GM12891 (cell line): ENCODE measurements around the gene ELF4.
"Not testable (repeated sequence)": the region's sequence is repeated elsewhere in the genome, so short reads cannot be mapped to it uniquely, and the experiment has no call there.

ENCODE experiments used
- DNase-seq: peaks from one replicate; pipeline ENCODE4 v3.0.0; 2011; ENCODE audit warnings: low spot score; ENCODE audit not compliant: insufficient read length
- FAIRE-seq: peaks from 2 replicates; lab custom pipeline; 2011; peaks lifted over from hg19 to GRCh38; lab: Jason Lieb, UNC
- PAX5 ChIP-seq: IDR thresholded peaks from 2 replicates; pipeline ENCODE4 v1.6.1; 2011; ENCODE audit warnings: low read length, moderate library complexity, mild to moderate bottlenecking; ENCODE audit not compliant: insufficient read depth, severe bottlenecking
- POLR2A ChIP-seq: IDR thresholded peaks from 2 replicates; pipeline ENCODE4 v1.6.1; 2011; ENCODE audit warnings: low read depth, low read length, control low read depth
- POLR2AphosphoS5 ChIP-seq: IDR thresholded peaks from 2 replicates; pipeline ENCODE4 v1.6.1; 2011; ENCODE audit warnings: low read depth, low read length, control low read depth
- POU2F2 ChIP-seq: IDR thresholded peaks from 2 replicates; pipeline ENCODE4 v1.6.1; 2011; ENCODE audit warnings: low read depth, mild to moderate bottlenecking, control low read depth, low read length, moderate library complexity
- SPI1 ChIP-seq: IDR thresholded peaks from 2 replicates; pipeline ENCODE4 v1.6.1; 2011; ENCODE audit warnings: low read depth, low read length, control low read depth
- TAF1 ChIP-seq: IDR thresholded peaks from 2 replicates; pipeline ENCODE4 v1.6.1; 2011; ENCODE audit warnings: low read depth, low read length, control low read depth

ELF4 gene

DNA sequence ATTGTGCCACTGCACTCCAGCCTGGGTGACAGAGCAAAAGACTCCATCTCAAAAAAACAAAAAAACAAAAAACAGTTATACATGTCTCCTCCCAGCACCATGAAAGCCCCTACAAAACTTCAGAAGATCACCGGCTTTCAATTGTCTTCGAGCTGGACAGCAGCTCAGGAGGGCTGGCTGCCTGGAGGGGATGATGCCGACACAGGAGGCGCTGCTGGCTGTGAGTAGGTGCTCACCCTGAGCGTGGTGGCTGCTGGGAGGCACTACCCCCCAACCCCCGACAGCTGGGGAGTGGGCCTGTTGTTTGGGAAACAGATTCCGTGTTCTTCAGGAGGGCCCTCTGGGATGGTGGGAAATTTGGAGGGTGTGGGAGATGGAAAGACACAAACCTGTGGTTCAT lies 6.9 kb upstream of the ELF4 start:
- FAIRE-seq (no peak), DNase-seq (no peak)
- TF ChIP-seq PAX5 (no peak), SPI1 (no peak), POU2F2 (no peak), POLR2AphosphoS5 (no peak), TAF1 (no peak), POLR2A (no peak)

DNA sequence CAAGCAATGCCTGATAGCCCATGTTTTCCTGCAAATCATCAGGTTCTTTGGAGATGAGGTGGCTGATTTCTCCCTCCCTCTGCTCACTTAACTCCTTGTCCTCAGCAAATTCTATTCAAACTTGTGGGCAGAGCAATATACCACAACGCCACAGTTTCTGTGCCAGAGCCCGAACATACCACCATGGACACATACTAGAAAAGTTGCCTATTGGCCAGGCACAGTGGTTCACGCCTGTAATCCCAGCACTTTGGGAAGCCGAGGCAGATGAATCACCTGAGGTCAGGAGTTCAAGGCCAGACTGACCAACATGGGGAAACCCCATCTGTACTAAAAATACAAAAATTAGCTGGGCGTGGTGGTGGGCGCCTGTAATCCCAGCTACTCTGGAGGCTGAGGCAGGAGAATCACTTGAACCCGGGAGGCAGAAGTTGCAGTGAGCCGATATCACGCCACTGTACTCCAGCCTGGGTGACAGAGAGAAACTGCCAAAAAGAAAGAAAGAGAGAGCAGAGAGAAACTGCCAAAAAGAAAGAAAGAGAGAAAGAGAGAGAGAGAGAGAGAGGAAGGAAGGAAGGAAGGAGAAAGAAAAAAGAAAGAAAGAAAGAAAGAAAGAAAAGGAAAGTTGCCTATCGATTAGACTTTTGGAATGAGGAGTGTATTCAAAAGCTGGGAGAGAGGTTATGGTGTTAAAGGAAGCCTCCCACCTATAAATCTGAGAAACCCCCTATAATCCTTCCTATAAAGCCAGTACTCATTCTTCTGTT lies 5.0 kb upstream of the ELF4 start:
- FAIRE-seq, DNase-seq: not testable (repeated sequence)

DNA sequence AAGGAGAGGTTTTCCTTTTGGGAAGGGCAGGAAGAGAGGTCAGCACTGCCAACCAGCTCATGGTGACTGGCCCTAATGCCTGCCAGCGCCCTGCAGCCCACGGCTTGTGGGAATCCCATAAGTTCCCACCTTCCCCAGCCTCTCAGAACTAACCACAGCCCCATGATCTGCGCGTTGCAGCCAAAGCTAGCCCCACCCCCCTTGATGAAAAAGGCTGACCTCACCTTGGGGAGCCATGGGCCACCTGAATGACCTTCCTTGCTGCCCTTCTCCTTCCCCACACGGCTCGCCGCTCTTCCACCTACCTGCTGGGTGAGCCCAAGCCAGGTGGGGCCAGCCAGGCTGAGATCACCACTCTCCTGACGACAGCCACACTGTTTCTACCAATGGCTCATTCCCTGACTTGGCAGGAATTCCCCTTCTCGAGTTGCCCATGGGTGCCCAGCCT lies 3.9 kb upstream of the ELF4 start:
- DNase-seq (no peak), FAIRE-seq (peak; percentile 77)
- TF ChIP-seq POLR2A (no peak), POLR2AphosphoS5 (no peak), PAX5 (no peak), POU2F2 (no peak), TAF1 (no peak), SPI1 (no peak)

DNA sequence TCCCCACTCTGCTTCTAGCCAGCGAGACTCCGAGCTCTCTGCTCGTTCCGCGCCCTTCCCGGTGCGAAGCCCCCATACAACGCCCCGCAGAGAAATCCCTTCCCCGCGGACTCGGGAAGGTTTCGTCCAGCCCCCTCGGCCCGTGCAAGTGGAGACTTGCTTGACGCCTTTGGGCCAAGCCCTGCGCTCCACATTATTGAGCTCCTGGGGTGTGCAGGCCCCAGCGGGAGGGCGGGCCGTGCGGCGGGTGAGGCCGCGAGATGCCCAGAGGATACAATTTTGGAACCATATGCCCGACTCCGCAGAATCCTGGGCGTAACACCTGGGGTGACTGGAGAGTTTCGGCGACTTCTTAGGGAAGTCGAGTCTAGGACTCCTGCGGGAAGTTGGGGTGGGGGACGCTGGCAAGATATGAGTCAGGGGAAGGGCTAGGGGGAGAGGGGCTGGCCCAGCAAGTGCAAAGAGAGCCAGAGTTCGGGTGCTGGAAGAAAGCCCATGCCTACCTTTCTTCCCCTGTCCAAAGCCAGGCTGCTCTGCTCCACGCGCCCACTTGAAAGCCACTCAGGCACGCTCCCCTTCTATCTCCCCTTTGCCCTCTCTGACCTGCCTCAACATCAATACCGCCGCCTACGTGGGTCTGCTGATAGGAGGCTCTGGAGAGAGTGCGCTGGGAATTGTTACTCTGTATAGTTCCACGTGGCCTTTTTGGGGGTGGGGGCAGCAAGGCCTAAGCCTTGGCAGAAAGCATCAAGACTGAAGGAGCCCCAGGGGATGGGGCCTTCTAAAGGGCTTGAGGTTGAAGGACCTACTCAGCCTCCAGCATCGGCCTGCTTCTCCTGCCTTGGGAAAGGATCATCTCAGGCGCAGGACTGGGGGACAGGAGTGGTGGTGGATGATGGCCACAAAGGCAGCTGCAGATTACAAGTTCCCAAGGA lies 1.2 kb upstream of the ELF4 start:
- DNase-seq (no peak), FAIRE-seq (peak; percentile 28)
- TF ChIP-seq POLR2A (no peak), POU2F2 (no peak), PAX5 (no peak), SPI1 (no peak), POLR2AphosphoS5 (no peak), TAF1 (no peak)

DNA sequence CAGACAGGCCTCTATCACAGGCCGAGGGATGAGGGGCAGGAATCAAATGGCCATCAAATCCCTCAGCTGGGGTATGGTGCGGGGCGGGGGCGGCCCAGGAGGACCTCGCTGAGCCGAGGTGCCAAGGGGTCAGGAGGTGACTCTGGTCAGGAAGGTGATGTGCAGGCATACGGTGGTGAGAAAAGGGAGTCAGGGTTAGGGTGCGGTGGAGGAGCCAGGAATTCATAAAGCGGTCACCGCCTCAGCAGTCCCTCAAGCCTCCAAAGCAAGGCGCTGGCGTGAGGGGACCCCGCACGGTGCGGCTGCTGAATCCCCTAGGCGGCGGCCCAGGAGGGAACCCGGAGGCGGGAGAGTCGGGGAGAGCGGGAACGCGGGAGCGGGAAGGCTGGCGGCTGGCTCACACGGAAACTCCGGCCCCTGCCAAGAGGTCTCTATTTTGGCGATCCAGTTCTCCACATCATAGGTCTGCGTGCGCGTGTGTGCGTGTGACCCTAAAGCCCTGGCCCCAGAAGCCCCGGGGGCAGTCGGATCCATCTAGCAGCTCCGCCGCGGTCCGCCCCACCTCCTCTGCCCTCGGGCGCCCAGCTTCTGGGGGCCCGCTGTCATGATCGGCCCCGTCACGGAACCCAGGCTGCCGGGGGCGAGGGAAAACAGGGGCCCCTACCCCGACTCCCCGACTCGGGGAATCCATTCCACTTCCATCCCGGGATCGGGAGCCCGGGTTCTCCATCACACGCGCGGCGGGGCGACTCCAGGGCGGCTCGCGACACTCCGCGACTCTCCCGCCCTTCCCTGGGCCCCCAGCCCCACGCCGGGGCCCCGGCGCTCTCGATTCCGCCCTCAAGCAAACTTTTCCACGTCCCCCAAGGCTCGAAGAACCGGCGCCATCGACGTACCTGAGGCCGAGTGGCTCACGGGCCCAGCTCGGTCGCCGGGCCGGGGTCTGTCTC lies 593 bp downstream of the ELF4 start:
- no peak for TF ChIP-seq PAX5
- DNase-seq, result no peak
- FAIRE-seq, result no peak

DNA sequence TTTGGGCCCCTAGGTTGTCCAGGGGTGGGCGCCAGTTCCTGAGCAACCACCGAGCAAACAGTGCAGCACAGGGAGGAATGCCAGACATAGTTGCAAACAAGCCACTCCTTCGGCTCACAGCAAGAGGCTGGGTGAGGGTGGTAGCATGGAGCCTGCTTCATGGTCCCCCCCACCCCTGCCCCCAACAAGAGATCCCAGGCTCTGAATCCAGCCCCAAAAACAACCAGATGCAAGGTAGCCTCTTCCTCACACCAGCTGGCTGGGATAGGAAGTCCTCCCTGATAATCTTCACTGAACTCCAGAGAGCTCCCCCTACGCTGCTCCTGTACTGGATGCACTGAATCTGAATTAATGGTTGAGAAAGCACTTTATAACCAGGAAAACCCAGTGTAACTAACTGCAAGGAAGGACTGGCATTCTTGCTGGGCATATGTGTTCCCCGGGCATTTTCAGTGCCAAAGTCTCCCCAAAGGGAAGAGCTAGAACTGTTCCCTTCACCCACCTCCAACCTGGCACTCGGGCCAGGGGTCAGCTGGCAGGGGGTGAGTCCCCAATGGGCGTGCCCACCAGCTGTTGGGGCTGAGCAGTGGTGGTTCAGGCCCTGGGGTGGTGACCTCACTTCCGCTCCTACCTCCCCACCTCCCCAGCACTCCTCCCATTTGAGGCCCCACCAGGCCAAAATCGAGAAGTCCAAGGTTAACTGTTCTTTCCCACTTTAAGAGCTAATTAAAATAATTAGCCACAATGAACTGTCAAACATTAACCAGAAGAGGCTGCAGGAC lies 1.5 kb downstream of the ELF4 start:
- TF ChIP-seq POLR2AphosphoS5 (no peak), SPI1 (peak; percentile 41; the same call in 1 of the 2 replicates)
- FAIRE-seq, result peak; percentile 99
- DNase-seq, result no peak

DNA sequence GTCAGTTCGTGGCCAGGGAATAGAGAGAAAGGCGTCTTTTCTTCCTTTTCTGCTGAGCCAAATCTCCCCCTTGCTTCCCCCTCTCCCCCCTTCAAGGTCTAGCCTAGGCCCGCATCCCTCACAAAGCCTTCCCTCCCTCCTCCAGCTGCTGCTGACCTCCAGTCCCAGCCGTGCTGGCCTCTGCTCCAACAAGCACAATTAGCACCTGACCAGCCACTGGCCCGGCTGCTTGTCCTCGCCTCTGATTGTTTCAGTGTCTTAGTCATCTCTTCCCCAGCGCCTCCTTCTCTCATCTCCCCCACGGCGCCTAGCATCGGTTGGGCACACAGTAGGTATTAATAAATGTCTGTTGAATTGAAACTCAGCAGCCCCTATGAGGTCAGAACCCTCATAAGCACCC lies 4.2 kb downstream of the ELF4 start:
- no peak for FAIRE-seq
- DNase-seq, result no peak
- TF ChIP-seq PAX5 (no peak), POLR2A (no peak), POU2F2 (no peak), SPI1 (no peak), TAF1 (no peak), POLR2AphosphoS5 (no peak)

DNA sequence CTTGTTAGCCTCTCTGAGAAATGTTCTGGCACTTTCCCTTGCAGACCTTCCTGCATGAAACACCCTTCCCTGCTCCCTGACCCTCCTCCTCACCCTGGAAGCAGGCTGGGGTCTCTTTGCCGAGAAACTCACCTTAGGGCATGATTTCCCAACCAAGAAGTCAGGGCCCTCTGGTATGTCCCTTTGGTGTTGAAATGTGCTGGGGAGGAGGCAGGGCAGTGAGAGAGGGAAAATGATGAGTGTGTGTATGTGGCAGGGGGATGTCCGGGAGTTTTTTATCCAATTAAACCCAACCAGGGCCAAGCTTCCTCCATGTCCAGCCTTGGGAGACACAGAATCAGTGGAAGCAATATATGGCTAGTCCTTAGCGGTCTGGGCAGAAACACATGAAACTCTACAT lies 5.1 kb downstream of the ELF4 start:
- FAIRE-seq (no peak), DNase-seq (no peak)
- TF ChIP-seq POLR2A (no peak), PAX5 (no peak), POLR2AphosphoS5 (no peak), POU2F2 (no peak), TAF1 (no peak), SPI1 (no peak)

DNA sequence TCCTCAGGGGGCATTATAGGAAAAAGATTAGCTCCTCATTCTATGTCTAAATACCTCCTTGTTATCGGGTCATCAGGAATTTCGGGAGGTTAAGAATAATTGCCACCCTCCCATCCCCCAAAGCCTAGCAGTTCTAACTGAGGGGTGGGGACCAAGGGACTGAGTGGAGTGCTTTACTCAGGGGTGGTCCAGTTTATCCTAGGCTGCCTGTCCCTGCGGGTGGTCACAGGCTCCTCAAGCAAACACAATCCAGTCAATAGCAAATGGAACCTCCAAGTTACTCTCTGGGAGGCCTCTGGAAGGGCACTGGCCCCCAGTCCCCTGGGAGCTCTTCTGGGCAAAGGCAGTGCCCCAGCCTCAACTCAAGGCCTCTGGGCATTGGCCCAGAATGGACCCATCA lies 6.7 kb downstream of the ELF4 start:
- TF ChIP-seq PAX5, result no peak
- FAIRE-seq (no peak), DNase-seq (no peak)
